Thymus (tissue), 11 donors: Measurements from ENCODE around the gene ZNF688. TPM values are rescaled to one million over a fixed set of nuclear protein-coding genes. Genes with fewer than 3 reads are reported as not detected.
A peak's percentile ranks its signal among the peaks of the same experiment; 100 is the strongest.

Experiments
- DNase-seq, 9 donors: peaks; one replicate each; pipeline ENCODE4 v3.0.0-alpha.2; 2013; ENCODE audit warnings: low spot score in 9 of 9, low read depth in 6 of 9, missing footprints in 1 of 9
- H3K27ac ChIP-seq, 2 donors: one replicate each; pipeline ENCODE4 v1.5.1; 2013; ENCODE audit warnings: control low read depth in 1 of 2, low read depth in 1 of 2, low read length in 1 of 2, mild to moderate bottlenecking in 1 of 2, moderate library complexity in 1 of 2
- H3K27me3 ChIP-seq, 2 donors: one replicate each; pipeline ENCODE4 v1.5.1; 2013; ENCODE audit warnings: low read length in 1 of 2; ENCODE audit not compliant: control insufficient read depth in 2 of 2, insufficient read depth in 1 of 2
- H3K36me3 ChIP-seq, 2 donors: one replicate each; pipeline ENCODE4 v1.5.1; 2013; ENCODE audit warnings: low read length in 1 of 2, mild to moderate bottlenecking in 1 of 2, moderate library complexity in 1 of 2; ENCODE audit not compliant: control insufficient read depth in 2 of 2, insufficient read depth in 2 of 2
- H3K4me1 ChIP-seq, 2 donors: one replicate each; pipeline ENCODE4 v1.5.1; 2013; ENCODE audit warnings: low read length in 2 of 2; ENCODE audit not compliant: control insufficient read depth in 2 of 2, insufficient read depth in 2 of 2
- H3K4me3 ChIP-seq, 2 donors: one replicate each; pipeline ENCODE4 v1.5.1; 2013; ENCODE audit warnings: low read length in 2 of 2, control low read depth in 1 of 2, mild to moderate bottlenecking in 1 of 2
- H3K9me3 ChIP-seq, 2 donors: one replicate each; pipeline ENCODE4 v1.5.1; 2013; ENCODE audit warnings: low read length in 1 of 2, mild to moderate bottlenecking in 1 of 2; ENCODE audit not compliant: control insufficient read depth in 2 of 2, insufficient read depth in 1 of 2
- WGBS: extraction: QIAGEN DNeasy Blood & Tissue Kit; methylation state at CpG from one replicate; pipeline ENCODE4 v1.1.7; 2013; 5-methylcytosine and 5-hydroxymethylcytosine counted together
- polyA plus RNA-seq: library from polyadenylated mRNA; stranded (reverse); fragments of 200-250 nt; gene quantifications from one replicate; pipeline ENCODE4 v1.2.3, GENCODE V29; 2013
- total RNA-seq: library from RNA; stranded (reverse); fragments of 120-200 nt; gene quantifications from one replicate; pipeline ENCODE4 v1.2.4, GENCODE V29; 2013
- donor health status: healthy.

The ZNF688 gene
- total and polyA plus RNA-seq, 2 donors: 17.5 to 38.1 TPM

DNA sequence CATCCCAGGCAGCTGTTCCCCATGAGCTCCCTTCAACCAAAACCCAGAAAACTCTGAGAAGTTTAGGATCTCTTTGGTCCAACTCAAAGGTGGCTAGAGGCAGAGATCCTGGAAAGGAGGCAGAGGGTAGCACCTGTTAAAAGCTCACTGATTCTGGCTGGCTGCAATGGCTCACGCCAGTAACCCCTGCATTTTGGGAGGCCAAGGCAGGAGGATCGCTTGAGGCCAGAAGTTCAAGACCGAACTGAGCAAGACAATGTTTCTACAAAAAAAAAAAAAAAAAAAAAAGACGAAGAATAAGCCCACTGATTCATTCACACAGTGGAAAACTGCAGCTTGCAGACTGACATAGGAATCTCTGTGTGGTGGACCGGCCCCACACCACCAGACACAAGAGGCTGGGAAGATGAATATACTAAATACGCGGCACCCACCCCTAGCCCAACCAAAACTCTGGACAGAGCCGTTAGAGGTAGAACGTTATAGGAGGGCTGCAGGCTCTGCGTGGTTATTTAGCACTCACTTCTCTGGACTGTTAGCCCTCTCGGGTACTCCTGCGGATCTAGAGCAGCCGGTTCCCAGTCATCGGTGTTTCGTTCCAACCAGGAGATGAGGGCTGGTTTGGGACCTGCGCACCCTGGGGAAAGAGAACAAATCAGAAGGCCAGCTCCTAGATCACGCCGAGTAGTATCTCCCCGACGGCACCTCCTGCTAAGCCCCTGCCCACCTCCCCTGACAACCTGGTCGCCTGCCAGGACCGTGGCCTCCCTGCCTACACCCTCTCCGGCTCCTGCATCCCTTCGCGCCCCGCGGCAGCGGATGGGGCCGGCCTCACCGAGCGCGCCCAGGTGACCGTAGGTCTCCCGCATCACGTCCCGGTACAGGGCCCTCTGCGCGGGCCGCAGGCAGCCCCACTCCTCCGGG lies 37.8 kb upstream of the ZNF688 start:
- Histone ChIP-seq H3K27me3 (no peaks in the 10 kb centered on the region), H3K36me3 (peaks cover 16 to 25% of the 10 kb centered on the region in 2 donors), H3K4me3 (peak overlapping the region; percentile 70 to 97), H3K9me3 (peaks cover 0 to 7% of the 10 kb centered on the region in 2 donors), H3K4me1 (peaks cover 2 to 19% of the 10 kb centered on the region in 2 donors), H3K27ac (peak overlapping the region; percentile 83 to 88)
- WGBS: 19% methylated on average over 40 of the region's 40 CpGs
- peak in 4 of 9 donors; percentile 4 to 38 (median 25) for DNase-seq

DNA sequence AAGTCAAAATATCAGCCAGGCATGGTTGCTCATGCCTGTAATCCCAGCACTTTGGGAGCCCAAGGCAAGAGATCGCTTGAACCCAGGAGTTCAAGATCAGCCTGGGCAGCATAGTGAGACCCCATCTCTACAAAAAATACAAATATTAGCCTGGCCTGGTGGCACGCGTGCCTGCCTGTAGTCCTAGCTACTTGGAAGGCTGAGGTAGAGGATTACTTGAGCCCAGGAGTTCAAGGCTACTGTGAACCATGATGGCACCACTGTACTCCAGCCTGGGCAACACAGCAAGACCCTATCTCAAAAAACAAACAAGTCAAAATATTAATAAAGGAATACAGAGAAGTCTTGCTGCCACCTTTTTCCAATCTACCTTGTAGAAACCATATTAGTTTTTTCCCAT lies 34.5 kb upstream of the ZNF688 start:
- H3K4me3 ChIP-seq: no peak overlapping the region
- DNase-seq: no peak
- no peaks in the 10 kb centered on the region for H3K27me3 ChIP-seq
- H3K27ac ChIP-seq: no peak overlapping the region
- peaks cover 30 to 51% of the 10 kb centered on the region in 2 donors for H3K36me3 ChIP-seq
- WGBS: 99% methylated on average over 3 of the region's 3 CpGs
- H3K4me1 ChIP-seq: peaks cover 2 to 18% of the 10 kb centered on the region in 2 donors
- peaks cover 0 to 7% of the 10 kb centered on the region in 2 donors for H3K9me3 ChIP-seq

- H3K9me3 ChIP-seq: peaks cover 0 to 10% of the 10 kb centered on the region in 2 donors
- H3K4me3 ChIP-seq: no peak overlapping the region
- H3K4me1 ChIP-seq: peaks cover 2 to 12% of the 10 kb centered on the region in 2 donors
- peaks cover 30 to 51% of the 10 kb centered on the region in 2 donors for H3K36me3 ChIP-seq
- DNase-seq: no peak
- H3K27me3 ChIP-seq: no peaks in the 10 kb centered on the region
- no peak overlapping the region for H3K27ac ChIP-seq
- 95% methylated on average over 15 of the region's 15 CpGs for WGBS
Observed at GRCh38 chr16:30605158-30605557, 33.6 kb upstream of the ZNF688 start.

- H3K4me3 ChIP-seq: no peak overlapping the region
- no peaks in the 10 kb centered on the region for H3K27me3 ChIP-seq
- H3K4me1 ChIP-seq: peaks cover 2 to 10% of the 10 kb centered on the region in 2 donors
- no peak for DNase-seq
- H3K36me3 ChIP-seq: peaks cover 30 to 51% of the 10 kb centered on the region in 2 donors
- 97% methylated on average over 49 of the region's 49 CpGs for WGBS
- peaks cover 0 to 6% of the 10 kb centered on the region in 2 donors for H3K9me3 ChIP-seq
- no peak overlapping the region for H3K27ac ChIP-seq
Observed at GRCh38 chr16:30604316-30604947, 32.9 kb upstream of the ZNF688 start.

DNA sequence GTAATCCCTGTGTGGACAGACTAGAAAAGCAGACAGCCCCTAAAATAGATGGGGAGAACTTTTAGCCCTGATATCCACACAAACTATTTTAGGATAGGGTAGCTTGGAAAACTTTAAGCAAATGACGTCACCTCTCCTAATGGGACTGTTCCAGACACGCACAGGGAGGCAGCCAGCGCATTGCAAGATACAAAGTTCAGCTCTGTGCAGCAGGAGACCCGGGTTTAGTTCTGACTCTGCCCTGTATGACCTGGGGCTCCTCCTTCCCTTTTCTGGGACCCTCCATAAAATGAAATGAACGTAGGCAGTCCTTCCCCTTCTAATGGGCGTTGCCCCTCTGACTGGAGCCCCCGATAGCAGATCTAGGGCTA lies 32.4 kb upstream of the ZNF688 start:
- Histone ChIP-seq H3K4me3 (no peak overlapping the region), H3K9me3 (peaks cover 0 to 3% of the 10 kb centered on the region in 2 donors), H3K27ac (no peak overlapping the region), H3K36me3 (peaks cover 30 to 51% of the 10 kb centered on the region in 2 donors), H3K27me3 (no peaks in the 10 kb centered on the region), H3K4me1 (peaks cover 0 to 5% of the 10 kb centered on the region in 2 donors)
- 96% methylated on average over 7 of the region's 7 CpGs for WGBS
- DNase-seq: no peak

- DNase-seq: no peak
- peak overlapping the region in 1 of 2 donors; percentile 2 for H3K27ac ChIP-seq
- no peak overlapping the region for H3K4me3 ChIP-seq
- H3K9me3 ChIP-seq: peaks cover 0 to 3% of the 10 kb centered on the region in 2 donors
- no peaks in the 10 kb centered on the region for H3K27me3 ChIP-seq
- 95% methylated on average over 4 of the region's 4 CpGs for WGBS
- no peaks in the 10 kb centered on the region for H3K4me1 ChIP-seq
- H3K36me3 ChIP-seq: peaks cover 30 to 47% of the 10 kb centered on the region in 2 donors
Observed at GRCh38 chr16:30602616-30603277, 31.2 kb upstream of the ZNF688 start.

DNA sequence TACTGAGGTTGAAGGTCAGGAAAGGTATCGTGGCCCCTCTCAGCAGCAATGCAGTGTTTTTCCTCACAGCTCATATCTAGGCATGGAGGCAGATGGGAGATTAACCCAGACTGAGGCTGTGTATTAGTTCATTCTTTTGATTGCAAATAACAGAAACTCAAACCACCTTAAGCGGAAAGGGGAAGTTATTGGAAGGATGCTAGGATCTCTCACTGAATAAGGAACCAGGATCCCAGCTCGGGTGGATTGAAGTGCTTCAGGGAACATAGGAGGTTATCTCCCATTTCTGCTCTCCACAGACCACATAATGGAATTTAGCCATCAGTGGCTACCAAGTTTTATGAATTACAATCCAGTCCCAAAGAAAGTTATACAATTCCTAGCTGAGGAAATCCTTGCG lies 30.5 kb upstream of the ZNF688 start:
- H3K36me3 ChIP-seq: peaks cover 30 to 42% of the 10 kb centered on the region in 2 donors
- WGBS: 93% methylated on average over 4 of the region's 4 CpGs

GRCh38 chr16:30600929-30601328 lies 29.4 kb upstream of the ZNF688 start:
- H3K27ac ChIP-seq: no peak overlapping the region
- no peaks in the 10 kb centered on the region for H3K27me3 ChIP-seq
- H3K4me3 ChIP-seq: no peak overlapping the region
- 98% methylated on average over 2 of the region's 2 CpGs for WGBS
- H3K4me1 ChIP-seq: no peaks in the 10 kb centered on the region
- H3K36me3 ChIP-seq: peaks cover 29 to 42% of the 10 kb centered on the region in 2 donors
- DNase-seq: no peak
- peaks cover 0 to 3% of the 10 kb centered on the region in 2 donors for H3K9me3 ChIP-seq

More for the DNA sequence above, 30.5 kb upstream of the ZNF688 start:
- Histone ChIP-seq H3K4me1 (no peaks in the 10 kb centered on the region), H3K27ac (no peak overlapping the region), H3K9me3 (peaks cover 0 to 3% of the 10 kb centered on the region in 2 donors), H3K27me3 (no peaks in the 10 kb centered on the region), H3K4me3 (no peak overlapping the region)
- DNase-seq: no peak
